HL-60/S4 treated with phorbol 12-myristate 13-acetate at 8.2 ng/mL for 4 days and 3 days (cell line): ENCODE measurements around the gene TMEM161B.
"Not testable (repeated sequence)": the region's sequence is repeated elsewhere in the genome, so short reads cannot be mapped to it uniquely, and the experiment has no call there.

Experiments
- in situ Hi-C: fragments of 300-500 bp; cut with MboI; formaldehyde crosslinking; loops from 2 replicates; pipeline ENCODE4 v1.15.0; 2022; ENCODE audit warnings: low sequenced_read_pairs

TMEM161B gene

GRCh38 chr5:88268385-88269184 lies at the start of gene TMEM161B:
Gene TMEM161B, minus strand, starts transcription at chr5:88268845. Its CDS starts 122 bp downstream, at chr5:88268723.
- in situ Hi-C loops, result no loop called here

DNA sequence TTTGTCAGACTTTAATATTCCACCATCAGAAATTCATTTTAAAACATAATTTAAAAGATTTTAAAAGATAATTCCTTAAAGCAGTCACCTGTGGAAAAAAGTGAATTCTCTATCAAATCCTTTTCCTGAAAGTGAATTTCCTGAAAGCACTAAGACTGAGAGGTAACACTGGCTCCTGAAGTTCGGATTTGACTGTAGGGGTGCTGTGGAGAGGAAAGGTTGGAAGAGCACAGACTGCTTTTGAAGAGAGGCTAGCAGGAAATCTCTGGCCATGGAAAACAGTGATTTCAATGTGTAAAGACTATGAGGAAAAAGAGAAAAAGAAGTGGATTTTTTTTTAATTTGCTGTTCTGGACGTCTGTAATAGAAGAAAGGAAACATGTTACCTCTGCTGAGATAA lies 35.7 kb upstream of the TMEM161B start:
- in situ Hi-C loops, result no loop called here

GRCh38 chr5:88298425-88298824 lies 29.8 kb upstream of the TMEM161B start:
- in situ Hi-C loops, result no loop called here

DNA sequence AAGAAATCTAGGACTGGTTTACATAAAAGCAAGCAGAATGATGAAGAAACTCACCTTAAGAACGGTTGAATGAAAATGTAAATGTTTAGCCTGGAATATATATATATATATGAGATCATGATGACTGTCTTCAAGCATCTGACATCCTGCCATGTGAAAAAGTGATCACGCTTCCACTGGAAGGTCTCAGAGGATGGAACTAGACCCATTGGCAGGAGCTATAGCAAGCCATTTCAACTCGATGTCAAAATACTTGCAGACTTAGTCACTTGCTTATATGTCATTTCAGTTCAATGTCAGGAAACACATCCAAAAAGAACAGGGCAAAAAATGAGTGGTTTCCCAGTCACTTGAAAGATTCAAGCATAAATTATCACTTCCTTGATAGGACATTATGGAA lies 22.2 kb upstream of the TMEM161B start:
- in situ Hi-C loops, result no loop called here

GRCh38 chr5:88288528-88289197 lies 20.0 kb upstream of the TMEM161B start:
- in situ Hi-C loops, result no loop called here

DNA sequence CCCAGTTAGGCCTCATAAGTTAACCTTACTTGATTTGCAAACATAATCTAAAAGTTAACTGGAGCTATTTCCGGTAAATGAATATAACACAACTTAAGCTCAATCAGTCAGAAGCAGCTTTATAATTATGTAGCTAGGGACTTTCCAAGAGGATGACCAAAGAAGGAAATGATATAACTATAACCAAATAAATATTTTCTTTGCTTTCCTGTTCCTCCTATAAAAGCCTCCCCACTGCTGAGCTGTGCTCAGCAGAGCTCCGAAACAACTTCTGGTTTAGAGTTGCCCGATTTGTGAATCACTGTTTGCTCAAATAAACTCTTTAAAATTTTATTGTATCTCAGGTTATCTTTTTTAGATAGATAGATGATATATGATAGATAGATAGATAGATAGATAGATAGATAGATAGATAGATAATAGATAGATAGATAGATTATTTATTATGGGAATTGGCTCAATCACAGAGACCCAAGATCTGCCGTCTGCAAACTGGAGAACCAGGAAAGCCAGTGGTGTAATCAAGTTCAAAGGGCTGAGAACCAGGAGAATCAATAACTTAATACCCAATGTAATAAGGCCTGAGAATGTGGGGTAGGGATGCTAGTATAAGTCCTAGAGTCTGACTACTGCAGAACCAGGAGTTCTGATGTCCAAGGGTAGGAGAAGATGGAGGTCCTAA lies 19.3 kb upstream of the TMEM161B start:
- in situ Hi-C loops, result no loop called here

DNA sequence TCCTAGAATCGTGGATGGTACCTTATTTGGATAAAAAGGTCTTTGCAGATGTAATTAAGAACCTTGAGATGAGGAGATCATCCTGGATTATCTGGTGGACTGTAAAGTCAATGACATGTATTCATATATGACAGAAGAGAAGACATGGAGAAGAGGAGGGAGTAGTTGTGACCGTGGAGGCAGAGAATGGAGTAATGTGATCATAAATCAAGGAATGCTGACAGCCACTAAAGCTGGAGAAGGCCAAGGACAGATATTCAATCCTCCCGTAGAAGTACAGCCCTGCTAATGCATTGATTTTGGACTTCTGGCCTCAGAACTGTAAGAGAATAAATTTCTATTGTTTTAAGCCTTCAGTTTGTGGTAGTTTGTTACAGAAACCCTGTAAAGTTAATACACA lies 18.7 kb upstream of the TMEM161B start:
- in situ Hi-C loops, result no loop called here

DNA sequence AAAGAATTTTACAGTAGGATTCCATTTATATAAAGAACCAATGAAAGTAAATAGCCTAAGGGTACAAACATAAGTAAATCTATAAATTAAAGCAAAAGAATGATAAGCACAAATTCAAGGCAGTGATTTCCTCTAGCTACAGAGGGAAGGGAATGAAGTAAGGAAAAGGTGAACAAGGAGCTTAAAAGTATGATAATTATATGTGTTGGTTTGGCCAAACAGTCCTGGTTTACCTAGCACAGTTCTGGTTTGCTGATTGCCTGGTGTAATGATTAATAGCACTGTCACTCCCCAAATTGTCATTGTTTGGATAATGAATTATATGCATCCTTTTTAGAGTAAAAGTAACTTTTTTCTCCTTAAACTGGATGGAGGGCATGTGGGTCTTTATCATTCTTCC lies 15.0 kb upstream of the TMEM161B start:
- in situ Hi-C loops, result no loop called here

DNA sequence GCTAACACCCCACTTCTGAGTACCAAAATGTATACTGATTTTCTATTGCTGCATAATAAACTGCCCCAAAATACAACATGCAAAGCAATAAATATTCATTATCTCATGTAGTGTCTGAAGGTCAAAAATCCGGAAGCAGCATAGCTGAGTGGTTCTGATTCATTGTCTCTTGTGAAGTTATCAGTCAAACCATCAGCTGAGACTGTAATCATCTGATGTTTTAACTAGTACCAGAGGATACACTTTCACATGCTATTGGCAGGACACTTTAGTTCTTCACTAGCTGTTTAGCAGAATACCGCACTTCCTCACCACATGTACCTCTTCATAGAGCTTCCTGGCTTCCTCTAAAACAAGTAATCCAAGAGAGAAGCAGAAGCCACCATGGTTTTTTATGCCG lies 12.7 kb upstream of the TMEM161B start:
- in situ Hi-C loops, result no loop called here

DNA sequence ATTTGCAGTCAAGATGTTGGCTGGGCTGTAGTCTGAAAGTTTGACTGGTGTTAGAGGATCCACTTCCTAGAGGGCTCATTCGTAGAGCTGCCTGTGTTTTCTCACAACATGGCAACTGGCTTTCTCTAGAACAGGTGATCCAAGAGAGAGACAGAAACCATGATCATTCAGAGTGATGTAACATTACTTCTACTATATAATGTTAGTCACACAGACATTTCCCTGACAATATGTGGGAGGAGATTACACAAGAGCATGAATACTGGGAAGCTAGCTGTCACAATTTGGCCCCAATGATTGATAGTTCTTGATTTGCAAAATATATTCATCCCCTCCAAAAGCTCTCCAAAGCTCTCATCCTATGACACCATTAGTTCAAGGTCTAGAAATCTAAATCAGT lies 10.9 kb upstream of the TMEM161B start:
- in situ Hi-C loops, result no loop called here

GRCh38 chr5:88276378-88276777 lies 7.7 kb upstream of the TMEM161B start:
- in situ Hi-C loops, result no loop called here

DNA sequence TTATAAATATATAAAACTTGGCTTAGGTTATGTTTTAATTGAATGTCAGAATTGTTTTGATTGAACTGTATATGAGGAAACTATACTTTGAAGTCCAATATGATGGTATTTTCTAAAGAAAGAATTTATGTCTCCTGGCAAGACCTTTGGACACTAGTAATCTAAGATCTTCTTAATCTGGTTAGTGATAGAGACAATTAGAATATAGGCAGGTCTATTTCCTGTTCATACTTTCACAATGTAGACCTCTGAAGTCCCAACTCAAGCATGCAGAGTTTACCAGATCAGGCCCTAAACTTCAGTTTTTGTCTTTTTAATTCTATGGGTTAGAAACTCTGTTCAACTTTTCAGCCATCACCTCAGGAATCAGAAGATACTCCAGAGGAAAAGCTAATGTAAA lies 6.9 kb upstream of the TMEM161B start:
- in situ Hi-C loops, result no loop called here

- in situ Hi-C loops, result no loop called here
Measured at GRCh38 chr5:88269222-88269771, 652 bp upstream of the TMEM161B start.

- in situ Hi-C loops, result not testable (repeated sequence)
Measured at GRCh38 chr5:88264565-88264964, 4.1 kb downstream of the TMEM161B start.

DNA sequence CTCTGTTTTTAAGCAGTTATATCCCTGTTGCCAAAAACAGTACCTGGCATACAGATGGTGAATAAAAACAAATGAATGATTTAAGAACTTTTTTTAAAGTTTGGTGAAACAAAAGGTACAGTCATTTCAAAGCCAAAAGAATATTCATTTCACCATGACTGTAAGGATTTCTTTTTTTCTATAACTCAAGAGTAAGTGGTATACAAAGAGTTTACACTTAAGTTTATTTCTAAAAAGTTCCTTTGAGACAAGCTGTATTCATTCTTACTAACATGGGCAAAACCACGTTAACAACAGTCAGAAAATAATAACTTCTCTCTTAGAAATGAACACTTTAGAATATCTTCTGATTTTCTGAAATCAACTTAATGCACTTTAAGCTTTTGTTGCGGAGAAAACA lies 5.3 kb downstream of the TMEM161B start:
- in situ Hi-C loops, result no loop called here

DNA sequence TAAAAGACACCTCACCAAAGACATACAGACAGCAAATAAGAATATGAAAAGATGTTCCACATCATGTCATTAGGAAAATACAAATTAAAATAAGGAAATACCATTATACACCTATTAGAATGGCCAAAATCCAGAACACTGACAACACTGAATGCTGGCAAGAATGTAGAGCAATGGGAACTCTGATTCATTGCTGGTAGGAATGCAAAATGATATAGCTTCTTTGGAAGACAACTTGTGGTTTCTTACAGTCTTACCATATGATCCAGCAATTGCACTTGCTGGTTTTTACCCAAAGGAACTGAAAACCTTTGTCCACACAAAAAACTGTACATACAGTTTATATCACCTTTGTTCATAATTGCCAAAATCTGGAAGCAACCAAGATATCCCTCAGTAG lies 6.5 kb downstream of the TMEM161B start:
- in situ Hi-C loops, result no loop called here

- in situ Hi-C loops, result no loop called here
Measured at GRCh38 chr5:88258636-88259035, 10.0 kb downstream of the TMEM161B start.

DNA sequence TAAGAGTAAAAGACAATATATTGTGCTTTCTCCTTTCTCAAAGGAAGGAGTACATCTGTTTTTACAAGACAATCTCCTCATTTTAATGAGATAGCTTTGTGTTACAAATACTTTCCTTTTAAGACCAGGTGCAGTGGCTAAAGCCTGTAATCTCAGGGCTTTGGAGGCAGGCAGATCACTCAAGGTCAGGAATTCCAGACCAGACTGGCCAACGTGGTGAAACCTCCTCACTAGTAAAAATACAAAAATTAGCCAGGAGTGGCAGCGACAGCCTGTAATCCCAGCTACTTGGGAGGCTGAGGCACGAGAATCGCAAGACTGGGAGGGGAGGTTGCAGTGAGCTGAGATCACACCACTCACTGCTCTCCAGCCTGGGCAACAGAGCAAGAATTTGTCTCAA lies 11.8 kb downstream of the TMEM161B start:
- in situ Hi-C loops, result no loop called here

DNA sequence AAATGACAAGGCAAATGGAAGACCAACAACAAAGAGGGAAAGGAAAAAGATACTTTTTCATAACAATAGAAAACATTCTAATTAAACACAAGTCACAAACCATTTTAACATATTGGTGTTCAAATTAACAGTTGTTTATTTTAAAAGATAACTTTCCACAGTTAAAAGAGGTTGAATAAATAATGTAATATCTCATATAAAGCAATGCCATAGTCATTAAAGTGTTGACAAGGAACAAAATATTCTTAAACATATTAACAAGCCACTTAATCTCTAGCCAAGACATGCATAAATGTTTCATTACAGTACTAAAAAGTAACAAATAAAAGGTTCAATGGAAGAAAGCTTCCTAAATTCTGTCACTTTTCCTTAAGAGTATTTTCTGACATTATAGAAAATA lies 12.6 kb downstream of the TMEM161B start:
- in situ Hi-C loops, result no loop called here

GRCh38 chr5:88254320-88254719 lies 14.3 kb downstream of the TMEM161B start:
- in situ Hi-C loops, result no loop called here

DNA sequence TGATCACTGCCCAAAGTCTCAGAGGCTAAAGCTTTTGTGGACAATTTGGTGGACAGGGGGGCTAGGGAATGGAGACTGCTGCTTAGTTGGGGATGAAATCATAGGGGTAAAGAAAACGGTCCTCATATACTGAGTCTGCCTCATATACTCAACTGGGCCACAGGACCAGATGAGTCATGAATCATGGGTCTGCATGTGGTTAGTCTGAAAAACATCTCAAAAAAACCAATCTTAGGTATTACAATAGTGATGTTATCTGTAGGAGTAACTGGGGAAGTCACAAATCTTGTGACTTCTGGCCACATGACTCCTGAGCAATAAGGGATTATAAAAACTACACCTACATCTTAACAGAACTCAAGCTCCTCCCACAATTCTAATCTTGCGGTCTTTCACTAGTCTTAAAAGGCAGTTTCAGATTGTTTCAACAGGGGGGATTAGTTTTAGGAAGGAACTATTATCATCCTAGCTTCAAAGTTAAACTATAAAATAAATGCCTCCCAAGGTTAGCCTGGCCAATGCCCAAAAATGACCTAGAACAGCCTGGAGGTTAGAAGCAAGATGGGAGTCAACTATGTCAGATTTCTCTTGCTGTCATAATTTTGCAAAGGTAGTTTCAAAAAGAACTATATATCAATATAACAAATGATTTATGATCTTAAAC lies 17.5 kb downstream of the TMEM161B start:
- in situ Hi-C loops, result no loop called here
